HCT116 (cell line): ENCODE measurements around the gene CT45A10.
"Not testable (repeated sequence)": the region's sequence is repeated elsewhere in the genome, so short reads cannot be mapped to it uniquely, and the experiment has no call there.

Source experiments
- CTCF ChIP-seq, 3 experiments: fragments of 200-600 bp in 1 of 3; sonication (generic) in 1 of 3; IDR thresholded peaks in 2 of 3; conservative IDR thresholded peaks in 1 of 3; 2 replicates each; pipeline ENCODE4 v1.5.1; 2012 to 2017; ENCODE audit warnings: low read depth in 2 of 3, low read length in 2 of 3, antibody characterized with exemption in 1 of 3, borderline replicate concordance in 1 of 3, control low read depth in 1 of 3, mild to moderate bottlenecking in 1 of 3, mixed read lengths in 1 of 3, mixed run types in 1 of 3, moderate library complexity in 1 of 3; ENCODE audit not compliant: insufficient read depth in 1 of 3
- EGR1 ChIP-seq: IDR thresholded peaks from 2 replicates; pipeline ENCODE4 v1.6.1; 2012; ENCODE audit warnings: low read depth
- EZH2 ChIP-seq: fragments of 200-600 bp; sonication (generic); IDR thresholded peaks from 2 replicates; pipeline ENCODE4 v1.6.1; 2017; ENCODE audit warnings: antibody characterized with exemption, mixed run types
- JUND ChIP-seq: IDR thresholded peaks from 2 replicates; pipeline ENCODE4 v1.6.1; 2012
- POLR2AphosphoS5 ChIP-seq: IDR thresholded peaks from 2 replicates; pipeline ENCODE4 v1.6.1; 2011; ENCODE audit warnings: mild to moderate bottlenecking, low read depth, low read length, moderate library complexity
- SIN3A ChIP-seq: IDR thresholded peaks from 2 replicates; pipeline ENCODE4 v1.6.1; 2012; ENCODE audit warnings: low read depth
- SP1 ChIP-seq: IDR thresholded peaks from 2 replicates; pipeline ENCODE4 v1.6.1; 2012; ENCODE audit warnings: low read depth
- ZBTB33 ChIP-seq: IDR thresholded peaks from 2 replicates; pipeline ENCODE4 v1.6.1; 2011; ENCODE audit warnings: mild to moderate bottlenecking, low read length, moderate library complexity; ENCODE audit not compliant: insufficient replicate concordance; ENCODE audit errors: extremely low read depth

GRCh38 chrX:135854438-135854837 is 38.8 kb downstream of the CT45A10 start, which contains the start of gene CT45A8:
- TF ChIP-seq POLR2AphosphoS5; EGR1; JUND; ZBTB33; EZH2; SP1; CTCF (IDR thresholded peaks at IDR 0.05 in 2 of 3, conservative IDR thresholded peaks at IDR 0.05 in 1 of 3; ENCODE audit: borderline replicate concordance in 1 of 3, insufficient read depth in 1 of 3, low read depth in 2 of 3, low read length in 2 of 3); SIN3A: not testable (repeated sequence)
